ENCODE measurements around the gene DNAH17.

DNA sequence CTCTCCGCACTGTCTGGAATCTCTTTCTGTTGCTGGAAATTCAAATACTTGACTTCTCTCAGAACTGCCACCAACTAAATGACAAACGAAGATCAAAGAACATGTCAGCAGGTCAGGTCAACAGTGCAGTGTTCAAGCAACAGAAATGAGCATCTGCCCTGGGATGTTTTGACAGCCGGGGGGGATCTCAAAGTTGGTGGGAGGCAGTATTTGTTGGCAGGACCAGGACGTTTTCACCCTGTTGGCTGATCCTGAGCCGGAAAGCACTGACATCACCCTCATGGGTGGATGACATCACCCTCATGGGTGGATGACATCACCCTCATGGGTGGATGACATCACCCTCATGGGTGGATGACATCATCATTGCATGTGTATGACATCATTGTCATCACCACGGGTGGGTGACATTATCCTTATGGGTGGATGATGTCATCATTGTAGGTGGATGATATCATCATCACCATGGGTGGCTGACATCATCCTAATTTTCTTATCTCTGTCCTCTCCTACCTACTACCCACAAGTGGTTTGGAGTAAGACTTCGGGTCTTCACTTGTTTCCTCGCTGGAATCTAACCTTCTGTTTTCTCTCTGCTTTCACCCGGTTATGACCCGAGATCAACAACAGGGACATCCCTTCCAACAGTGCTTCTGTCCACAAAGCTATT, 18.9 kb downstream of the DNAH17 start:
- TF ChIP-seq, protein P1, sequence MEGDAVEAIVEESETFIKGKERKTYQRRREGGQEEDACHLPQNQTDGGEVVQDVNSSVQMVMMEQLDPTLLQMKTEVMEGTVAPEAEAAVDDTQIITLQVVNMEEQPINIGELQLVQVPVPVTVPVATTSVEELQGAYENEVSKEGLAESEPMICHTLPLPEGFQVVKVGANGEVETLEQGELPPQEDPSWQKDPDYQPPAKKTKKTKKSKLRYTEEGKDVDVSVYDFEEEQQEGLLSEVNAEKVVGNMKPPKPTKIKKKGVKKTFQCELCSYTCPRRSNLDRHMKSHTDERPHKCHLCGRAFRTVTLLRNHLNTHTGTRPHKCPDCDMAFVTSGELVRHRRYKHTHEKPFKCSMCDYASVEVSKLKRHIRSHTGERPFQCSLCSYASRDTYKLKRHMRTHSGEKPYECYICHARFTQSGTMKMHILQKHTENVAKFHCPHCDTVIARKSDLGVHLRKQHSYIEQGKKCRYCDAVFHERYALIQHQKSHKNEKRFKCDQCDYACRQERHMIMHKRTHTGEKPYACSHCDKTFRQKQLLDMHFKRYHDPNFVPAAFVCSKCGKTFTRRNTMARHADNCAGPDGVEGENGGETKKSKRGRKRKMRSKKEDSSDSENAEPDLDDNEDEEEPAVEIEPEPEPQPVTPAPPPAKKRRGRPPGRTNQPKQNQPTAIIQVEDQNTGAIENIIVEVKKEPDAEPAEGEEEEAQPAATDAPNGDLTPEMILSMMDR (IDR thresholded peaks at IDR 0.05) = no peak
- no peak for TF ChIP-seq POLR2A (IDR thresholded peaks at IDR 0.05)
